GM12878 (cell line): ENCODE results near the gene SGK2. TPM values are rescaled to one million over a fixed set of nuclear protein-coding genes. Genes with fewer than 3 reads are reported as not detected.

Source experiments
- ATAC-seq: fragments of 200-7000 bp; cut with Tn5 transposase; 3 replicates; pipeline ENCODE4 v1.9.1; 2020; ENCODE audit warnings: mild to moderate bottlenecking, moderate library complexity
- BruUV-seq: library from RNA; stranded (reverse); fragments of 400-500 nt; replicated peaks from 2 replicates; lab custom pipeline; 2021; lab: Mats Ljungman, UMichigan
- CTCF ChIA-PET: fragments of 300-600 bp; sonication (Branson Sonifier 250); formaldehyde crosslinking; extraction: SDS; loops from one replicate; lab custom pipeline; 2021; ENCODE audit warnings: inconsistent platforms; lab: Yijun Ruan, JAX
- POLR2A ChIA-PET: fragments of 350-600 bp; formaldehyde crosslinking; extraction: SDS; loops from one replicate; lab custom pipeline; 2021; ENCODE audit warnings: inconsistent platforms; lab: Charles Lee
- RAD21 ChIA-PET: fragments of 300-600 bp; sonication (Branson Sonifier 250); formaldehyde crosslinking; loops from one replicate; lab custom pipeline; 2023; ENCODE audit warnings: antibody characterized with exemption; ENCODE audit not compliant: unreplicated experiment; lab: Charles Lee
- SMC1A ChIA-PET: fragments of 300-600 bp; sonication (Branson Sonifier 250); formaldehyde crosslinking; loops from one replicate; lab custom pipeline; 2023; ENCODE audit not compliant: unreplicated experiment, uncharacterized antibody; lab: Charles Lee
- DNase-seq: peaks from one replicate; pipeline ENCODE4 v3.0.0-alpha.2; 2011; ENCODE audit warnings: low read depth, low spot score
- FAIRE-seq: peaks from 3 replicates; lab custom pipeline; 2011; peaks lifted over from hg19 to GRCh38; lab: Jason Lieb, UNC
- H2AFZ ChIP-seq: 2 replicates; pipeline ENCODE4 v1.6.0; 2011; ENCODE audit warnings: low read depth, low read length, control low read depth; ENCODE audit not compliant: control insufficient read depth
- H3K27ac ChIP-seq: 2 replicates; pipeline ENCODE4 v1.5.1; 2011; ENCODE audit warnings: control low read depth; ENCODE audit not compliant: control insufficient read depth, insufficient read depth
- H3K27me3 ChIP-seq, 2 experiments: replicated peaks in 1 of 2; 2 replicates each; pipeline versions ENCODE4 v1.6.0 to v1.6.1; 2011; ENCODE audit warnings: low read length in 1 of 2; ENCODE audit not compliant: control insufficient read depth in 2 of 2, insufficient read depth in 2 of 2
- H3K36me3 ChIP-seq, 2 experiments: 2 replicates each; pipeline ENCODE4 v1.5.1; 2011; ENCODE audit warnings: low read length in 1 of 2; ENCODE audit not compliant: control insufficient read depth in 2 of 2, insufficient read depth in 2 of 2
- H3K4me1 ChIP-seq: 2 replicates; pipeline ENCODE4 v1.6.1; 2011; ENCODE audit warnings: mild to moderate bottlenecking, low read length, moderate library complexity, mixed read lengths; ENCODE audit not compliant: control insufficient read depth, insufficient read depth
- H3K4me2 ChIP-seq: 2 replicates; pipeline ENCODE4 v1.6.0; 2011; ENCODE audit warnings: control low read depth; ENCODE audit not compliant: control insufficient read depth, insufficient read depth
- H3K4me3 ChIP-seq: fragments of 200-600 bp; sonication (generic); 2 replicates; pipeline ENCODE4 v1.5.1; 2016
- H3K79me2 ChIP-seq: 2 replicates; pipeline ENCODE4 v1.6.0; 2011; ENCODE audit warnings: low read length; ENCODE audit not compliant: control insufficient read depth, insufficient read depth
- H3K9ac ChIP-seq: 2 replicates; pipeline ENCODE4 v1.8.0; 2011; ENCODE audit warnings: low read length, control low read depth, mixed read lengths; ENCODE audit not compliant: control insufficient read depth, insufficient read depth
- H3K9me3 ChIP-seq: replicated peaks from 3 replicates; pipeline ENCODE4 v1.5.1; 2011; ENCODE audit warnings: mild to moderate bottlenecking, low read length; ENCODE audit not compliant: control insufficient read depth, insufficient read depth
- H4K20me1 ChIP-seq: 2 replicates; pipeline ENCODE4 v1.6.0; 2011; ENCODE audit not compliant: control insufficient read depth, insufficient read depth
- CREB1 ChIP-seq: IDR thresholded peaks from 2 replicates; pipeline ENCODE4 v1.6.1; 2012; ENCODE audit warnings: low read depth, mild to moderate bottlenecking, inconsistent platforms
- EP300 ChIP-seq, 2 experiments: fragments of 150-350 bp in 1 of 2; IDR thresholded peaks; 2 replicates each; pipeline ENCODE4 v1.6.1; 2011 to 2012; ENCODE audit warnings: low read depth in 2 of 2, low read length in 2 of 2, borderline replicate concordance in 1 of 2, improper control_type of control experiment in 1 of 2, inconsistent platforms in 1 of 2; ENCODE audit not compliant: control insufficient read depth in 1 of 2
- FOXK2 ChIP-seq: fragments of 450-650 bp; IDR thresholded peaks from 2 replicates; pipeline ENCODE4 v1.6.1; 2017; ENCODE audit warnings: mild to moderate bottlenecking, moderate library complexity
- HCFC1 ChIP-seq: fragments of 150-350 bp; IDR thresholded peaks from 2 replicates; pipeline ENCODE4 v1.6.1; 2014; ENCODE audit warnings: low read length
- MLLT1 ChIP-seq: fragments of 450-650 bp; IDR thresholded peaks from 2 replicates; pipeline ENCODE4 v1.6.1; 2016; ENCODE audit warnings: mild to moderate bottlenecking
- MXI1 ChIP-seq: fragments of 150-350 bp; IDR thresholded peaks from 2 replicates; pipeline ENCODE4 v1.6.1; 2011; ENCODE audit warnings: low read depth, mild to moderate bottlenecking, inconsistent platforms, low read length, improper control_type of control experiment
- NR2F1 ChIP-seq: fragments of 450-650 bp; conservative IDR thresholded peaks from 2 replicates; pipeline ENCODE4 v1.6.1; 2017; ENCODE audit warnings: mild to moderate bottlenecking
- PML ChIP-seq: IDR thresholded peaks from 2 replicates; pipeline ENCODE4 v1.6.1; 2012; ENCODE audit warnings: low read length, inconsistent platforms
- POU2F2 ChIP-seq: IDR thresholded peaks from 3 replicates; pipeline ENCODE4 v1.6.1; 2011; ENCODE audit warnings: low read depth, mild to moderate bottlenecking, low read length, borderline replicate concordance
- SPI1 ChIP-seq: IDR thresholded peaks from 2 replicates; pipeline ENCODE4 v1.6.1; 2011; ENCODE audit warnings: low read depth, mild to moderate bottlenecking, low read length, moderate library complexity, borderline replicate concordance; ENCODE audit not compliant: insufficient read depth
- WRNIP1 ChIP-seq: IDR thresholded peaks from 2 replicates; pipeline ENCODE4 v1.6.1; 2011; ENCODE audit warnings: low read depth, low read length, improper control_type of control experiment, borderline replicate concordance
- YBX1 ChIP-seq: fragments of 450-650 bp; IDR thresholded peaks from 2 replicates; pipeline ENCODE4 v1.6.1; 2016; ENCODE audit warnings: antibody characterized with exemption
- ZNF592 ChIP-seq: fragments of 450-650 bp; IDR thresholded peaks from 2 replicates; pipeline ENCODE4 v1.6.1; 2017; ENCODE audit warnings: mild to moderate bottlenecking, moderate library complexity
- in situ Hi-C: fragments of 300-500 bp; cut with MboI; formaldehyde crosslinking; loops from 9 replicates; pipeline ENCODE4 v1.14.3; 2018; ENCODE audit warnings: mixed read lengths
- intact Hi-C: fragments of 100-400 bp; cut with micrococcal nuclease; formaldehyde crosslinking; loops from one replicate; pipeline ENCODE4 v1.14.2; 2022; ENCODE audit not compliant: unreplicated experiment
- polyA plus RNA-seq, 11 experiments: library from polyadenylated mRNA; depleted of rRNA in 4 of 11; unstranded in 6 of 11; stranded (reverse) in 5 of 11; fragments of >200 nt; fragmentation: Nextera tagmentation in 4 of 11; fragmentation: Illumina TruSeq in 1 of 11; extraction: Ambion mirVana in 4 of 11; extraction: Trizol in 1 of 11; gene quantifications; 1 replicate in 1 of 11; 2 replicates in 10 of 11; pipeline versions ENCODE4 v1.2.1 to v1.2.3, GENCODE V29; 2011 to 2016; ENCODE audit warnings: inconsistent platforms in 2 of 11, missing spikeins in 2 of 11, low read depth in 1 of 11
- total RNA-seq, 4 experiments: library from RNA; depleted of rRNA in 3 of 4; stranded (reverse); fragments of >200 nt in 3 of 4; fragmentation: Illumina TruSeq in 1 of 4; extraction: Trizol in 1 of 4; gene quantifications; 2 replicates each; pipeline versions ENCODE4 v1.2.1 to v1.2.3, GENCODE V29; 2013 to 2021

Gene SGK2
- total and polyA plus RNA-seq, 10 of the 15 experiments (the other 5 are each of a cell fraction or from before 2014, with no cell fraction given): 0.04 to 0.96 (median 0.22) TPM; not detected in 3

DNA sequence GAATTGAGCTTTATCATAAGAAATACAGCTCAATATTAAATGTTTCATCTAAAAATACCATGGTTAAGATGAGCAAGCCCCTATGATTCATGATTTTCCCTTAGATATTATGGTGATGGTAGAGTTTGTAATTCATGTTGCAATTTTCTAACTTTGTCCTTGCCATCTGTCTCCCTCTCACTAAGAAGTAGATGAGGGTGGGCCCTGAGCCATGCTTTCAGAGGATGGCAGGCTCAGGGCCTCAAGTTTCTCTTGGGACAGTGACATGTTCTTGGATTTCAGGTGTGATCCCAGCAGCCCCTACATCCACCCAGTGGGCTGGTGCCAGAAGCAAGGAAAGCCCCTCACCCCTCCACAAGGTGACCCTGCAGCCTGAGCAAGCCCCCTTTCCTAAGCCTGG is 25.8 kb upstream of the SGK2 start:
- POLR2A ChIA-PET: no interaction called here
- H3K9me3 ChIP-seq: no peaks in the 10 kb centered on the region
- H3K4me3 ChIP-seq: no peak overlapping the region
- no peak overlapping the region for H3K9ac ChIP-seq
- RAD21 ChIA-PET: no interaction called here
- no peaks in the 10 kb centered on the region for H3K4me1 ChIP-seq
- FAIRE-seq (no peak), DNase-seq (no peak), ATAC-seq (no peak)
- SMC1A ChIA-PET: interaction anchor here (0.6 kb wide), 1 partner anchor 562 kb away, joined by 3 read pairs; no protein-coding TSS in a partner anchor
- intact Hi-C loops: loop anchor here (10.0 kb wide), 1 partner anchor 642 kb away; no protein-coding TSS in a partner anchor
- no peak for TF ChIP-seq HCFC1
- TF ChIP-seq MLLT1: no peak
- TF ChIP-seq WRNIP1: no peak
- no peak for TF ChIP-seq YBX1
- no peak for TF ChIP-seq MXI1
- no peak for TF ChIP-seq PML
- no peak for TF ChIP-seq NR2F1
- TF ChIP-seq POU2F2: no peak
- no peak for TF ChIP-seq FOXK2
- no peak for TF ChIP-seq SPI1
- no peak for TF ChIP-seq ZNF592
- no peak for TF ChIP-seq CREB1
- TF ChIP-seq EP300 (IDR thresholded peaks at IDR 0.05; ENCODE audit: borderline replicate concordance in 1 of 2, control insufficient read depth in 1 of 2, low read depth in 2 of 2, low read length in 2 of 2): no peak
- CTCF ChIA-PET: interaction anchor here (1.0 to 1.3 kb wide), 3 partner anchors 8 to 657 kb away, joined by 3 to 5 read pairs (median 3); no protein-coding TSS in a partner anchor
- H4K20me1 ChIP-seq: no peaks in the 10 kb centered on the region
- no peak overlapping the region for H3K27ac ChIP-seq
- H3K36me3 ChIP-seq: no peaks in the 10 kb centered on the region
- H3K4me2 ChIP-seq: no peak overlapping the region
- in situ Hi-C loops: no loop called here
- no peaks in the 10 kb centered on the region; a peak in 1 of 4 replicates for H3K27me3 ChIP-seq
- BruUV-seq: no TSS peak
- no peak overlapping the region for H2AFZ ChIP-seq
- H3K79me2 ChIP-seq: no peaks in the 10 kb centered on the region
